CD14-positive monocyte (primary cell): Measurements from ENCODE around the gene RTN4RL1. TPM values are rescaled to one million over a fixed set of nuclear protein-coding genes. Genes with fewer than 3 reads are reported as not detected.
A peak's percentile ranks its signal among the peaks of the same experiment; 100 is the strongest.

Experiments used
- DNase-seq, 3 donors: peaks; one replicate each; pipeline ENCODE4 v3.0.0-alpha.2; 2011 to 2022
- H2AFZ ChIP-seq: 2 replicates; pipeline ENCODE4 v1.6.0; 2012; ENCODE audit warnings: mild to moderate bottlenecking, low read depth, low read length, inconsistent platforms; ENCODE audit not compliant: insufficient read depth, poor library complexity, severe bottlenecking
- H3K27ac ChIP-seq, 2 donors: 1 replicate in 1 of 2; 2 replicates in 1 of 2; pipeline ENCODE4 v1.5.1; 2012 to 2013; ENCODE audit warnings: low read length in 2 of 2, control low read depth in 1 of 2, inconsistent platforms in 1 of 2, low read depth in 1 of 2, mild to moderate bottlenecking in 1 of 2
- H3K27me3 ChIP-seq, 2 donors: one replicate each; pipeline versions ENCODE4 v1.6.0 to v1.6.1; 2011 to 2013; ENCODE audit warnings: low read length in 2 of 2; ENCODE audit not compliant: control insufficient read depth in 2 of 2, insufficient read depth in 2 of 2
- H3K36me3 ChIP-seq, 2 donors: replicated peaks in 1 of 2; 1 replicate in 1 of 2; 2 replicates in 1 of 2; pipeline versions ENCODE4 v1.5.1 to v1.6.1; 2012 to 2013; ENCODE audit warnings: low read length in 2 of 2, control low read depth in 1 of 2, inconsistent platforms in 1 of 2, mild to moderate bottlenecking in 1 of 2; ENCODE audit not compliant: insufficient read depth in 2 of 2, control insufficient read depth in 1 of 2
- H3K4me1 ChIP-seq, 2 donors: 1 replicate in 1 of 2; 2 replicates in 1 of 2; pipeline versions ENCODE4 v1.5.1 to v1.6.1; 2012 to 2013; ENCODE audit warnings: low read length in 2 of 2, control low read depth in 1 of 2, inconsistent platforms in 1 of 2, mild to moderate bottlenecking in 1 of 2, moderate library complexity in 1 of 2; ENCODE audit not compliant: insufficient read depth in 2 of 2, control insufficient read depth in 1 of 2
- H3K4me2 ChIP-seq: replicated peaks from 2 replicates; pipeline ENCODE3; 2012; ENCODE audit warnings: low read length, moderate library complexity, mild to moderate bottlenecking; ENCODE audit not compliant: poor library complexity, severe bottlenecking; ENCODE audit errors: extremely low read depth
- H3K4me3 ChIP-seq, 3 experiments: fragments of 200-600 bp in 1 of 3; sonication (generic) in 1 of 3; replicated peaks in 1 of 3; 1 replicate in 2 of 3; 2 replicates in 1 of 3; pipeline ENCODE4 v1.5.1; 2011 to 2013; ENCODE audit warnings: low read length in 3 of 3, mild to moderate bottlenecking in 3 of 3, control low read depth in 2 of 3, low read depth in 2 of 3, inconsistent platforms in 1 of 3, moderate library complexity in 1 of 3
- H3K79me2 ChIP-seq: 2 replicates; pipeline ENCODE4 v1.6.0; 2012; ENCODE audit warnings: mild to moderate bottlenecking, control low read depth, inconsistent platforms, low read length, moderate library complexity; ENCODE audit not compliant: insufficient read depth
- H3K9ac ChIP-seq: 2 replicates; pipeline ENCODE4 v1.6.0; 2017; ENCODE audit warnings: low read length, mild to moderate bottlenecking; ENCODE audit not compliant: insufficient read depth, poor library complexity, severe bottlenecking
- H3K9me3 ChIP-seq, 2 donors: replicated peaks in 1 of 2; 1 replicate in 1 of 2; 2 replicates in 1 of 2; pipeline versions ENCODE4 v1.5.1 to v1.6.1; 2012 to 2013; ENCODE audit warnings: low read length in 2 of 2, control low read depth in 1 of 2; ENCODE audit not compliant: control insufficient read depth in 1 of 2, insufficient read depth in 1 of 2
- H4K20me1 ChIP-seq: 2 replicates; pipeline ENCODE4 v1.6.0; 2012; ENCODE audit warnings: mild to moderate bottlenecking, low read length, control low read depth, moderate library complexity; ENCODE audit not compliant: insufficient read depth
- H3K27ac Mint-ChIP-seq, 7 donors: one replicate each; pipeline ENCODE4 v1.8.0; 2020; ENCODE audit warnings: mild to moderate bottlenecking in 7 of 7, mixed read lengths in 7 of 7, moderate library complexity in 6 of 7, inconsistent platforms in 2 of 7
- H3K27me3 Mint-ChIP-seq, 3 donors: one replicate each; pipeline ENCODE4 v1.8.0; 2021 to 2022; ENCODE audit warnings: low read depth in 3 of 3, mild to moderate bottlenecking in 3 of 3, mixed read lengths in 3 of 3, moderate library complexity in 3 of 3, inconsistent platforms in 1 of 3
- H3K36me3 Mint-ChIP-seq, 2 donors: one replicate each; pipeline ENCODE4 v1.8.0; 2020; ENCODE audit warnings: mixed read lengths in 2 of 2, inconsistent platforms in 1 of 2, mild to moderate bottlenecking in 1 of 2
- H3K4me1 Mint-ChIP-seq: one replicate; pipeline ENCODE4 v1.8.0; 2020; ENCODE audit warnings: mild to moderate bottlenecking, mixed read lengths
- H3K4me3 Mint-ChIP-seq, 2 donors: one replicate each; pipeline ENCODE4 v1.8.0; 2020; ENCODE audit warnings: mild to moderate bottlenecking in 2 of 2, mixed read lengths in 2 of 2, moderate library complexity in 1 of 2
- H3K9me3 Mint-ChIP-seq, 7 donors: one replicate each; pipeline ENCODE4 v1.8.0; 2020 to 2022; ENCODE audit warnings: mixed read lengths in 7 of 7, mild to moderate bottlenecking in 6 of 7, moderate library complexity in 6 of 7, inconsistent platforms in 2 of 7
- WGBS: methylation state at CpG from one replicate; pipeline ENCODE4 v1.1.5; 2013; ENCODE audit warnings: missing lambda C conversion rate; ENCODE audit not compliant: insufficient coverage; 5-methylcytosine and 5-hydroxymethylcytosine counted together
- intact Hi-C, 2 donors: fragments of 100-400 bp; cut with micrococcal nuclease; formaldehyde crosslinking; loops; one replicate each; pipeline versions ENCODE4 v1.15.0 to v1.15.1; 2023
- polyA plus RNA-seq, 3 donors: library from polyadenylated mRNA; depleted of rRNA in 1 of 3; unstranded in 2 of 3; stranded (reverse) in 1 of 3; fragments of 300-500 nt in 2 of 3; fragments of >200 nt in 1 of 3; fragmentation: Illumina TruSeq in 2 of 3; gene quantifications; 1 replicate in 2 of 3; 2 replicates in 1 of 3; pipeline ENCODE4 v1.2.3, GENCODE V29; 2012 to 2021
- TF ChIP-seq, protein P1 (sequence below): fragments of 200-600 bp; IDR thresholded peaks from one replicate; pipeline ENCODE4 v1.8.0; 2022; ENCODE audit warnings: antibody characterized with exemption, mild to moderate bottlenecking

RTN4RL1 gene
- polyA plus RNA-seq, 3 donors, result 0.07 to 0.29 (median 0.11) TPM

DNA sequence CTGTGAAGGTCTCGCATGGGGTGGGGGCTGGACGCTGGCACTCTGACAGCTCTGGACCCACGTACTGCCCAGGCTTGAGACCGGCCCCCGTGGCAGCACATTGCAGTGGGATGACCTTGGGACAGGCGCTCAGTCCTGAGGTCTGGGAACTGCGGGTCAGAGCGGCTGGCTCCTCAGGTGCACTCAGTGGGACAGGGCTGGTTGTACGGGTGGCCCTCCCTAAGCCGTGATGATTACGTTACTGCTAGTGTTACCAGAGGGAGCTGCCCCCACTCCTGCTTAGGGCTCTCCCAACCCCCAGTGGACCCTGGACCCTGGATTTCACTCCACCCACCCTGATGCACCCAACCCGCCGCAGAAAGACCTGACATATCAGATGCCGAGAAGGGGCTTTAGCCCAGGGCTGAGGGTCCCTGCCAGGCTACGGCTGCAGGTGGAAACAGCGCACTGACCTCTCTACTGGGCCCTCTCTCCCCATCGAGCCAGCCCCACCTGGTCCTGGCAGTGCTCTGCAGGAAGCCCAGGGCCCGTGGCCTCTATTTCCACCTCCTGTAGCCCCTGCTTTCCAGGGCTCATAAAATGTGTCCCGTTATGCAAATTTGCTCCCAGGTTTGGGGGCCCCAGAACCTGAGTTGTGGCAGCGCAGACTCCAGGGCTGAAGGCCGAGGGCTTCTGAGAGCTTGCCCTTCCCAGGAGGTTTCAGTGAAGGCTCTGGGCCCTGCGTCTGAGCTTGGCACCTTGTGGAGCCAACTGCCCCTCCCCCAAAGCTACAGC, 77.2 kb downstream of the RTN4RL1 start:
- H3K4me1 ChIP-seq, result no peaks in the 10 kb centered on the region
- Mint-ChIP-seq H3K9me3 (no peaks in the 10 kb centered on the region), H3K4me1 (no peaks in the 10 kb centered on the region), H3K36me3 (no peaks in the 10 kb centered on the region), H3K27me3 (peaks cover 0 to 7% (median 0%) of the 10 kb centered on the region in 3 donors), H3K27ac (peak overlapping the region in 2 of 7 donors; percentile 15 to 17), H3K4me3 (no peak overlapping the region)
- no peaks in the 10 kb centered on the region for H3K27me3 ChIP-seq
- no peak overlapping the region for H3K27ac ChIP-seq
- TF ChIP-seq, protein P1, sequence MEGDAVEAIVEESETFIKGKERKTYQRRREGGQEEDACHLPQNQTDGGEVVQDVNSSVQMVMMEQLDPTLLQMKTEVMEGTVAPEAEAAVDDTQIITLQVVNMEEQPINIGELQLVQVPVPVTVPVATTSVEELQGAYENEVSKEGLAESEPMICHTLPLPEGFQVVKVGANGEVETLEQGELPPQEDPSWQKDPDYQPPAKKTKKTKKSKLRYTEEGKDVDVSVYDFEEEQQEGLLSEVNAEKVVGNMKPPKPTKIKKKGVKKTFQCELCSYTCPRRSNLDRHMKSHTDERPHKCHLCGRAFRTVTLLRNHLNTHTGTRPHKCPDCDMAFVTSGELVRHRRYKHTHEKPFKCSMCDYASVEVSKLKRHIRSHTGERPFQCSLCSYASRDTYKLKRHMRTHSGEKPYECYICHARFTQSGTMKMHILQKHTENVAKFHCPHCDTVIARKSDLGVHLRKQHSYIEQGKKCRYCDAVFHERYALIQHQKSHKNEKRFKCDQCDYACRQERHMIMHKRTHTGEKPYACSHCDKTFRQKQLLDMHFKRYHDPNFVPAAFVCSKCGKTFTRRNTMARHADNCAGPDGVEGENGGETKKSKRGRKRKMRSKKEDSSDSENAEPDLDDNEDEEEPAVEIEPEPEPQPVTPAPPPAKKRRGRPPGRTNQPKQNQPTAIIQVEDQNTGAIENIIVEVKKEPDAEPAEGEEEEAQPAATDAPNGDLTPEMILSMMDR, result no peak
- DNase-seq, result no peak
- intact Hi-C loops, result no loop called here
- no peaks in the 10 kb centered on the region for H4K20me1 ChIP-seq
- H3K9me3 ChIP-seq, result no peaks in the 10 kb centered on the region
- H2AFZ ChIP-seq, result no peak overlapping the region
- 96% methylated on average over 20 of the region's 22 CpGs for WGBS
- no peaks in the 10 kb centered on the region for H3K79me2 ChIP-seq
- H3K4me2 ChIP-seq, result no peak overlapping the region
- no peaks in the 10 kb centered on the region for H3K36me3 ChIP-seq
- no peak overlapping the region for H3K9ac ChIP-seq
- no peak overlapping the region for H3K4me3 ChIP-seq

DNA sequence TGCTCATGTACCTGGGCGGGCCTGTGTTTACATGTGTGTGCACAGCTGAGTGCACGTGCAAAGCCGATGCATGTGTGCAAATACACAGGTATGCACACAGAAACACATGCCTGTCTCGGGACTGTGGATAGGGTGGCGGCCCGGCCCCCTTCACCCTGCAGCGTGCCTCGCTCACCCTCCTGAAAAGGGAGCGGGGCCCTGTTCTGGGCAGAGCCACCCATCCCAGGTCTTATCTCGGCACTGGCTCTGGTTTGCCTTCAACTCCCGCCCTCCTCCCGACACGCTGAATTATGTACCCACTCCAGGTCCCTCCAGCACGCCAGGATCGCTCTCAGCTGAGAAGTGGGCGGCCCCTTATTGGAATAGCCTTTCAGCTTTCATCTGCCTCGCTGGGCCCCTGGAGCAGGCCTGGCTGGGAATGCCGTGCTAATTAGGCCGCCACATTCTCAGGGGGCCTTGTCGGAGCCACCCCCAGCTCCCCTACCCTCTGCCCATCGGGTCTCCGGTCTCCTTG, 77.8 kb downstream of the RTN4RL1 start:
- Histone ChIP-seq H3K9ac (no peak overlapping the region), H3K4me3 (no peak overlapping the region), H2AFZ (no peak overlapping the region), H3K4me2 (no peak overlapping the region), H3K27me3 (no peaks in the 10 kb centered on the region), H3K9me3 (no peaks in the 10 kb centered on the region), H4K20me1 (no peaks in the 10 kb centered on the region), H3K4me1 (no peaks in the 10 kb centered on the region), H3K36me3 (no peaks in the 10 kb centered on the region), H3K79me2 (no peaks in the 10 kb centered on the region), H3K27ac (no peak overlapping the region)
- 91% methylated on average over 22 of the region's 22 CpGs for WGBS
- TF ChIP-seq, protein P1, result no peak
- Mint-ChIP-seq H3K4me1 (no peaks in the 10 kb centered on the region), H3K4me3 (no peak overlapping the region), H3K27me3 (peaks cover 0 to 2% (median 0%) of the 10 kb centered on the region in 3 donors), H3K27ac (peak overlapping the region in 1 of 7 donors; percentile 15), H3K36me3 (no peaks in the 10 kb centered on the region), H3K9me3 (no peaks in the 10 kb centered on the region)
- intact Hi-C loops, result no loop called here
- no peak for DNase-seq
